H9 (cell line): ENCODE measurements around the gene ZNF385B. TPM values are rescaled to one million over a fixed set of nuclear protein-coding genes. Genes with fewer than 3 reads are reported as not detected.

Experiments
- DNase-seq: peaks from one replicate; pipeline ENCODE4 v3.0.0-alpha.2; 2017
- H2AFZ ChIP-seq: one replicate; pipeline ENCODE4 v1.6.1; 2013; ENCODE audit warnings: mild to moderate bottlenecking, low read length, control low read depth, moderate library complexity
- H2AK5ac ChIP-seq: 2 replicates; pipeline ENCODE4 v1.6.1; 2013; ENCODE audit warnings: low read length, control low read depth, mixed read lengths; ENCODE audit not compliant: insufficient read length
- H2BK120ac ChIP-seq: one replicate; pipeline ENCODE4 v1.6.1; 2013; ENCODE audit warnings: low read depth, mild to moderate bottlenecking, low read length, control low read depth, inconsistent platforms; ENCODE audit not compliant: poor library complexity, severe bottlenecking
- H2BK12ac ChIP-seq: 2 replicates; pipeline ENCODE4 v1.6.1; 2013; ENCODE audit warnings: low read length, control low read depth, mixed read lengths, low read depth; ENCODE audit not compliant: insufficient read length
- H2BK15ac ChIP-seq: 2 replicates; pipeline ENCODE4 v1.6.1; 2013; ENCODE audit warnings: low read depth, low read length, control low read depth
- H2BK20ac ChIP-seq: one replicate; pipeline ENCODE4 v1.6.1; 2013; ENCODE audit warnings: low read depth, mild to moderate bottlenecking, low read length, control low read depth, inconsistent platforms; ENCODE audit not compliant: poor library complexity, severe bottlenecking
- H2BK5ac ChIP-seq: 2 replicates; pipeline ENCODE4 v1.6.1; 2013; ENCODE audit warnings: low read length, control low read depth, mixed read lengths; ENCODE audit not compliant: insufficient read length
- H3K14ac ChIP-seq: 2 replicates; pipeline ENCODE4 v1.6.1; 2013; ENCODE audit warnings: low read length, control low read depth; ENCODE audit not compliant: insufficient read depth
- H3K18ac ChIP-seq: 2 replicates; pipeline ENCODE4 v1.6.1; 2013; ENCODE audit warnings: low read depth, mild to moderate bottlenecking, mixed read lengths, low read length, control low read depth; ENCODE audit not compliant: insufficient read length
- H3K23ac ChIP-seq: 2 replicates; pipeline ENCODE4 v1.6.1; 2013; ENCODE audit warnings: low read length, control low read depth, mixed read lengths, low read depth; ENCODE audit not compliant: insufficient read length
- H3K23me2 ChIP-seq: 2 replicates; pipeline ENCODE4 v1.6.1; 2013; ENCODE audit warnings: low read depth, mild to moderate bottlenecking, mixed read lengths, low read length, control low read depth; ENCODE audit not compliant: insufficient read length, poor library complexity, severe bottlenecking
- H3K27ac ChIP-seq: 2 replicates; pipeline ENCODE4 v1.5.1; 2013; ENCODE audit warnings: low read length, control low read depth, mixed read lengths, low read depth; ENCODE audit not compliant: insufficient read length
- H3K27me3 ChIP-seq: 2 replicates; pipeline ENCODE4 v1.6.1; 2013; ENCODE audit warnings: low read length, control low read depth, inconsistent platforms; ENCODE audit not compliant: insufficient read depth
- H3K4ac ChIP-seq: 2 replicates; pipeline ENCODE4 v1.6.1; 2013; ENCODE audit warnings: low read depth, mild to moderate bottlenecking, control low read depth, inconsistent platforms, low read length, moderate library complexity
- H3K4me1 ChIP-seq: 2 replicates; pipeline ENCODE4 v1.6.1; 2013; ENCODE audit warnings: low read length, control low read depth, inconsistent platforms; ENCODE audit not compliant: insufficient read depth
- H3K4me2 ChIP-seq: 2 replicates; pipeline ENCODE4 v1.6.1; 2013; ENCODE audit warnings: low read length, control low read depth, mixed read lengths; ENCODE audit not compliant: insufficient read length, insufficient read depth
- H3K56ac ChIP-seq: 2 replicates; pipeline ENCODE4 v1.6.1; 2013; ENCODE audit warnings: low read depth, mild to moderate bottlenecking, mixed read lengths, low read length, control low read depth; ENCODE audit not compliant: insufficient read length
- H3K79me1 ChIP-seq: 2 replicates; pipeline ENCODE4 v1.6.1; 2013; ENCODE audit warnings: low read depth, mild to moderate bottlenecking, moderate library complexity, low read length, control low read depth, inconsistent platforms; ENCODE audit not compliant: insufficient read depth, poor library complexity, severe bottlenecking
- H3K79me2 ChIP-seq: 2 replicates; pipeline ENCODE4 v1.6.1; 2013; ENCODE audit warnings: low read length, control low read depth, inconsistent platforms; ENCODE audit not compliant: insufficient read depth
- H3K9ac ChIP-seq: 2 replicates; pipeline ENCODE4 v1.6.1; 2013; ENCODE audit warnings: low read length, control low read depth, mixed read lengths; ENCODE audit not compliant: insufficient read length; ENCODE audit errors: extremely low read depth
- H3K9me3 ChIP-seq: one replicate; pipeline ENCODE4 v1.6.1; 2013; ENCODE audit warnings: low read depth, low read length, inconsistent platforms; ENCODE audit not compliant: control insufficient read depth
- H3T11ph ChIP-seq: one replicate; pipeline ENCODE4 v1.6.1; 2013; ENCODE audit warnings: mild to moderate bottlenecking, low read length, control low read depth, inconsistent platforms
- H4K20me1 ChIP-seq: one replicate; pipeline ENCODE4 v1.6.1; 2013; ENCODE audit not compliant: control insufficient read depth, insufficient read length, insufficient read depth
- H4K5ac ChIP-seq: 2 replicates; pipeline ENCODE4 v1.6.1; 2013; ENCODE audit warnings: low read depth, mild to moderate bottlenecking, mixed read lengths, low read length, control low read depth; ENCODE audit not compliant: insufficient read length
- H4K8ac ChIP-seq: replicated peaks from 2 replicates; pipeline ENCODE4 v1.6.1; 2013; ENCODE audit warnings: low read length, control low read depth, mixed read lengths, low read depth; ENCODE audit not compliant: insufficient read length
- H4K91ac ChIP-seq: 2 replicates; pipeline ENCODE4 v1.6.1; 2013; ENCODE audit warnings: low read depth, mild to moderate bottlenecking, moderate library complexity, mixed read lengths, low read length, control low read depth; ENCODE audit not compliant: insufficient read length
- H3K27ac Mint-ChIP-seq, 3 experiments: 2 replicates in 2 of 3; 3 replicates in 1 of 3; pipeline ENCODE4 v1.8.0; 2020 to 2021; ENCODE audit warnings: mixed read lengths in 3 of 3, mild to moderate bottlenecking in 1 of 3, moderate library complexity in 1 of 3
- H3K27me3 Mint-ChIP-seq: 2 replicates; pipeline ENCODE4 v1.8.0; 2021; ENCODE audit warnings: low read depth, mild to moderate bottlenecking, moderate library complexity, mixed read lengths
- H3K36me3 Mint-ChIP-seq, 3 experiments: 2 replicates in 2 of 3; 3 replicates in 1 of 3; pipeline ENCODE4 v1.8.0; 2020 to 2021; ENCODE audit warnings: low read depth in 3 of 3, mixed read lengths in 3 of 3; ENCODE audit not compliant: insufficient read depth in 1 of 3
- H3K4me1 Mint-ChIP-seq, 2 experiments: 2 replicates each; pipeline ENCODE4 v1.8.0; 2020; ENCODE audit warnings: mixed read lengths in 2 of 2
- H3K4me3 Mint-ChIP-seq, 2 experiments: 2 replicates in 1 of 2; 3 replicates in 1 of 2; pipeline ENCODE4 v1.8.0; 2020 to 2021; ENCODE audit warnings: mild to moderate bottlenecking in 2 of 2, mixed read lengths in 2 of 2, moderate library complexity in 1 of 2
- H3K9me3 Mint-ChIP-seq, 2 experiments: 2 replicates in 1 of 2; 3 replicates in 1 of 2; pipeline ENCODE4 v1.8.0; 2020; ENCODE audit warnings: mild to moderate bottlenecking in 2 of 2, mixed read lengths in 2 of 2, moderate library complexity in 1 of 2
- WGBS: extraction: QIAGEN DNeasy Blood & Tissue Kit; methylation state at CpG from one replicate; pipeline ENCODE4 v1.1.7; 2013; ENCODE audit warnings: missing lambda C conversion rate, low lambda C conversion rate, mixed read lengths; ENCODE audit not compliant: insufficient read length; ENCODE audit errors: extremely low coverage; 5-methylcytosine and 5-hydroxymethylcytosine counted together
- total RNA-seq: library from RNA; stranded (reverse); gene quantifications from 2 replicates; pipeline ENCODE4 v1.2.1, GENCODE V29; 2021
- TF ChIP-seq, protein P1 (sequence below): fragments of 200-600 bp; sonication (generic); conservative IDR thresholded peaks from 3 replicates; pipeline ENCODE4 v1.8.0; 2021; ENCODE audit warnings: antibody characterized with exemption, mild to moderate bottlenecking

ZNF385B gene
- total RNA-seq, 1 experiment from 2014 or later: 2.1 TPM

DNA sequence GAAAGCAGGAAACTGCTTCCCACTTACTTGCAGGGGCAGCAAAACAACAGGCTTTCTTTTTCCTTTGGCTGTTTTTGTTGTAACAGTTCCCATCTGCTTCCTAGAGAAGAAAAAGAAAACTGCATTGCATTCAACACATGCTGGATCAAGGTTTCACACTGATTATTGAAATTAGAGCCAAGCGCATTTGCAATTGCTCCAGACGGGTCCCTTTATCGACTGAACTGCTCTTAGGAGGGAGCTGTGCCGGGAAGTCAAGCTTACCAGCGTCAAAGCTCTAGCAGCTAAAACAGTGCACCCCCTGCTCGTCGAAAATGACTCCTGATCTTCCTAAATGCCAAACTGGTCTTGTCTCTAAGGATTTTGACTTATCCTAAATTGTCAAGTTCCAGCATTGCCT lies 432.8 kb downstream of the ZNF385B start:
- Histone ChIP-seq H2AK5ac (no peak overlapping the region), H3T11ph (no peak overlapping the region), H2AFZ (peak overlapping the region; percentile 43), H3K9me3 (no peaks in the 10 kb centered on the region), H3K79me1 (no peaks in the 10 kb centered on the region), H3K4me1 (no peaks in the 10 kb centered on the region), H3K9ac (no peak overlapping the region), H3K27me3 (no peaks in the 10 kb centered on the region), H3K79me2 (no peaks in the 10 kb centered on the region), H2BK5ac (no peak overlapping the region), H3K27ac (no peak overlapping the region), H4K20me1 (no peaks in the 10 kb centered on the region), H3K23ac (no peak overlapping the region), H4K5ac (no peak overlapping the region), H3K23me2 (no peaks in the 10 kb centered on the region), H2BK15ac (no peak overlapping the region), H4K91ac (no peak overlapping the region), H3K4ac (no peak overlapping the region), H2BK120ac (no peak overlapping the region), H2BK12ac (no peak overlapping the region), H3K18ac (no peak overlapping the region), H3K14ac (no peak overlapping the region), H3K56ac (no peak overlapping the region), H3K4me2 (peak overlapping the region; percentile 46), H4K8ac (no peak overlapping the region), H2BK20ac (no peak overlapping the region)
- TF ChIP-seq, protein P1, sequence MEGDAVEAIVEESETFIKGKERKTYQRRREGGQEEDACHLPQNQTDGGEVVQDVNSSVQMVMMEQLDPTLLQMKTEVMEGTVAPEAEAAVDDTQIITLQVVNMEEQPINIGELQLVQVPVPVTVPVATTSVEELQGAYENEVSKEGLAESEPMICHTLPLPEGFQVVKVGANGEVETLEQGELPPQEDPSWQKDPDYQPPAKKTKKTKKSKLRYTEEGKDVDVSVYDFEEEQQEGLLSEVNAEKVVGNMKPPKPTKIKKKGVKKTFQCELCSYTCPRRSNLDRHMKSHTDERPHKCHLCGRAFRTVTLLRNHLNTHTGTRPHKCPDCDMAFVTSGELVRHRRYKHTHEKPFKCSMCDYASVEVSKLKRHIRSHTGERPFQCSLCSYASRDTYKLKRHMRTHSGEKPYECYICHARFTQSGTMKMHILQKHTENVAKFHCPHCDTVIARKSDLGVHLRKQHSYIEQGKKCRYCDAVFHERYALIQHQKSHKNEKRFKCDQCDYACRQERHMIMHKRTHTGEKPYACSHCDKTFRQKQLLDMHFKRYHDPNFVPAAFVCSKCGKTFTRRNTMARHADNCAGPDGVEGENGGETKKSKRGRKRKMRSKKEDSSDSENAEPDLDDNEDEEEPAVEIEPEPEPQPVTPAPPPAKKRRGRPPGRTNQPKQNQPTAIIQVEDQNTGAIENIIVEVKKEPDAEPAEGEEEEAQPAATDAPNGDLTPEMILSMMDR: no peak
- Mint-ChIP-seq H3K27ac (peak overlapping the region in 1 of 3 experiments; percentile 94; a peak in 2 of 7 replicates), H3K36me3 (no peaks in the 10 kb centered on the region), H3K4me3 (peak overlapping the region; percentile 21 to 69; a peak in 3 of 5 replicates), H3K9me3 (no peaks in the 10 kb centered on the region), H3K4me1 (peaks cover 27 to 28% of the 10 kb centered on the region in 2 experiments), H3K27me3 (no peaks in the 10 kb centered on the region; the same call in 1 of the 2 replicates)
- WGBS: no CpG with 5 or more reads among the region's 7 CpGs
- no peak for DNase-seq
